ENCODE data around the gene SMYD3.

GRCh38 chr1:246418565-246419312 lies 88.3 kb downstream of the SMYD3 start:
- TF ChIP-seq ZNF274 (IDR thresholded peaks at IDR 0.05; ENCODE audit: borderline replicate concordance, low read depth, low read length) (no peak), ZNF609 (CRISPR knock-in tag; IDR thresholded peaks at IDR 0.05; ENCODE audit: borderline replicate concordance) (no peak), EZH2 (IDR thresholded peaks at IDR 0.05; ENCODE audit: borderline replicate concordance, low read depth, low read length) (no peak), ETV6 (IDR thresholded peaks at IDR 0.05; ENCODE audit: borderline replicate concordance in 1 of 2, low read depth in 2 of 2, low read length in 1 of 2) (no peak), ETV6 (CRISPR knock-in tag; IDR thresholded peaks at IDR 0.05; ENCODE audit: borderline replicate concordance) (no peak), FOXM1 (IDR thresholded peaks at IDR 0.05; ENCODE audit: low read depth) (no peak), FOXM1 (CRISPR knock-in tag; IDR thresholded peaks at IDR 0.05; ENCODE audit: low read depth) (no peak), KDM4B (IDR thresholded peaks at IDR 0.05; ENCODE audit: borderline replicate concordance in 2 of 2, low read depth in 1 of 2) (no peak), DPF2 (IDR thresholded peaks at IDR 0.05) (no peak), ZSCAN29 (IDR thresholded peaks at IDR 0.05) (no peak), TGIF2 (CRISPR knock-in tag; IDR thresholded peaks at IDR 0.05) (no peak), ZNF24 (IDR thresholded peaks at IDR 0.05) (no peak), CBFB (CRISPR knock-in tag; IDR thresholded peaks at IDR 0.05) (no peak), RFX7 (CRISPR knock-in tag; IDR thresholded peaks at IDR 0.05) (no peak), ZBTB2 (IDR thresholded peaks at IDR 0.05) (no peak), EP300 (IDR thresholded peaks at IDR 0.05; ENCODE audit: low read length) (no peak)

Data from K562 (cell line).